BJ (cell line): ENCODE results near the gene GPLD1. TPM values are rescaled to one million over a fixed set of nuclear protein-coding genes. Genes with fewer than 3 reads are reported as not detected.

Experiments used
- CTCF ChIA-PET: fragments of 350-600 bp; formaldehyde crosslinking; extraction: SDS; loops from one replicate; lab custom pipeline; 2021; ENCODE audit warnings: antibody characterized with exemption, inconsistent platforms; lab: Yijun Ruan, JAX
- POLR2A ChIA-PET: fragments of 300-600 bp; sonication (Branson Sonifier 250); formaldehyde crosslinking; extraction: SDS; loops from one replicate; lab custom pipeline; 2021; ENCODE audit warnings: antibody characterized with exemption; lab: Charles Lee
- DNase-seq: peaks from one replicate; pipeline ENCODE4 v3.0.0-alpha.2; 2011; ENCODE audit warnings: low read depth
- H3K27me3 ChIP-seq: 2 replicates; pipeline ENCODE4 v1.6.0; 2011; ENCODE audit warnings: low read length; ENCODE audit not compliant: control insufficient read depth, insufficient read depth
- H3K36me3 ChIP-seq: 2 replicates; pipeline ENCODE4 v1.5.1; 2011; ENCODE audit warnings: low read length; ENCODE audit not compliant: control insufficient read depth, insufficient read depth
- H3K4me3 ChIP-seq: 2 replicates; pipeline ENCODE4 v1.5.1; 2011; ENCODE audit warnings: low read depth, mild to moderate bottlenecking, control low read depth, low read length
- CTCF ChIP-seq: IDR thresholded peaks from 2 replicates; pipeline ENCODE4 v1.5.1; 2011; ENCODE audit warnings: low read depth, mild to moderate bottlenecking, control low read depth, inconsistent platforms, low read length, moderate library complexity; ENCODE audit not compliant: insufficient read depth
- polyA plus RNA-seq: library from polyadenylated mRNA; depleted of rRNA; stranded (reverse); fragments of >200 nt; gene quantifications from 2 replicates; pipeline ENCODE4 v1.2.3, GENCODE V29; 2011

The GPLD1 gene
- polyA plus RNA-seq, 1 experiment: 0.22 TPM

DNA sequence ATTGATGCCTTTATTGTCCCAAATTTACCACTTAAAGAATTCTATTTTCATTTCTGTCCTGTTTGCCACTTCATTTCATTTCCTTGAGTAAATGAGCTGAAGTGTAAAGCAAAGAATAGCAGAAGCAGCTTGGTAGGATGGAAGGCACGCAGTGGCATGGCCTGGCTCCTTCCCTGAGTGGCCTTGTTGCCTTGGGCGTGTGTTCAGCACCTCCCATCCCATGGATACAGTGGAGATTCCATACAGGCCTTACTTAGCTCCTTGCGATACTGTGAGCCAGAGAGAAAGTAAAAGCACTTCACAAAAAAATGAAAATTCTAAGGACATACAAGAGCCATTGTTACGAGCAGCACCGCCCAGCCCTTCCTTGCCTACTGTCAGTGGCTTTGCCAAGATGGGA is 45.0 kb upstream of the GPLD1 start:
- DNase-seq: no peak
- no peak for TF ChIP-seq CTCF
- Histone ChIP-seq H3K4me3 (no peak overlapping the region), H3K36me3 (no peaks in the 10 kb centered on the region), H3K27me3 (no peaks in the 10 kb centered on the region)
- ChIA-PET CTCF (interaction anchor here (0.8 to 1.7 kb wide), 2 partner anchors 15 to 50 kb away, joined by 3 read pairs; no protein-coding TSS in a partner anchor), POLR2A (no interaction called here)

- no peaks in the 10 kb centered on the region for H3K27me3 ChIP-seq
- no peaks in the 10 kb centered on the region for H3K36me3 ChIP-seq
- H3K4me3 ChIP-seq: no peak overlapping the region
- DNase-seq: no peak
- CTCF ChIA-PET: no interaction called here
- no peak for TF ChIP-seq CTCF
- POLR2A ChIA-PET: no interaction called here
Observed at GRCh38 chr6:24529985-24530384, 40.6 kb upstream of the GPLD1 start.

GRCh38 chr6:24524805-24525204 is 35.4 kb upstream of the GPLD1 start:
- H3K36me3 ChIP-seq: no peaks in the 10 kb centered on the region
- H3K4me3 ChIP-seq: no peak overlapping the region
- POLR2A ChIA-PET: no interaction called here
- DNase-seq: no peak
- CTCF ChIA-PET: interaction anchor here (1.0 to 1.4 kb wide), 3 partner anchors 10 to 243 kb away, joined by 3 to 4 read pairs (median 4); no protein-coding TSS in a partner anchor
- H3K27me3 ChIP-seq: no peaks in the 10 kb centered on the region
- TF ChIP-seq CTCF: peak; percentile 61

DNA sequence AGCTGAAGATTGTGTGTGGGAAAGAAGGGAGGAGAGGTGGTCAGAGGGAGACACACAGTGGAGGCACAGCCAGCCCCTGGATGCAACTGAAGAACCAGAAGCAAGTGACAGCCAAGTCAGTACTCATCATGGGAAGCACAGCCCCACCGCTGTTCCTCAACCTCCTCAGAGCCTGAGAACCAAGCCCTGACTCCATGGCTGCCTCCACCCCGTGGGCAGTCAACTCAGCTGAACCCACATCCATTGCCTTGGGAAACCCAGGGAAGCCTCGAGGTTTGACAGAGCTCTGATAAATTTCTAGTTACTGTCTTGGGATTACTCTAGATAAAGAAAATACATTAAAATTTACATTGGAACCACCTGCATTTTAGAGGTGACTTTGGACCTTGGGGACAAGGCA is 35.0 kb upstream of the GPLD1 start:
- Histone ChIP-seq H3K27me3 (no peaks in the 10 kb centered on the region), H3K4me3 (no peak overlapping the region), H3K36me3 (no peaks in the 10 kb centered on the region)
- no peak for TF ChIP-seq CTCF
- ChIA-PET POLR2A (no interaction called here), CTCF (interaction anchor here (1.0 to 1.4 kb wide), 2 partner anchors 15 to 243 kb away, joined by 4 read pairs; no protein-coding TSS in a partner anchor)
- no peak for DNase-seq

DNA sequence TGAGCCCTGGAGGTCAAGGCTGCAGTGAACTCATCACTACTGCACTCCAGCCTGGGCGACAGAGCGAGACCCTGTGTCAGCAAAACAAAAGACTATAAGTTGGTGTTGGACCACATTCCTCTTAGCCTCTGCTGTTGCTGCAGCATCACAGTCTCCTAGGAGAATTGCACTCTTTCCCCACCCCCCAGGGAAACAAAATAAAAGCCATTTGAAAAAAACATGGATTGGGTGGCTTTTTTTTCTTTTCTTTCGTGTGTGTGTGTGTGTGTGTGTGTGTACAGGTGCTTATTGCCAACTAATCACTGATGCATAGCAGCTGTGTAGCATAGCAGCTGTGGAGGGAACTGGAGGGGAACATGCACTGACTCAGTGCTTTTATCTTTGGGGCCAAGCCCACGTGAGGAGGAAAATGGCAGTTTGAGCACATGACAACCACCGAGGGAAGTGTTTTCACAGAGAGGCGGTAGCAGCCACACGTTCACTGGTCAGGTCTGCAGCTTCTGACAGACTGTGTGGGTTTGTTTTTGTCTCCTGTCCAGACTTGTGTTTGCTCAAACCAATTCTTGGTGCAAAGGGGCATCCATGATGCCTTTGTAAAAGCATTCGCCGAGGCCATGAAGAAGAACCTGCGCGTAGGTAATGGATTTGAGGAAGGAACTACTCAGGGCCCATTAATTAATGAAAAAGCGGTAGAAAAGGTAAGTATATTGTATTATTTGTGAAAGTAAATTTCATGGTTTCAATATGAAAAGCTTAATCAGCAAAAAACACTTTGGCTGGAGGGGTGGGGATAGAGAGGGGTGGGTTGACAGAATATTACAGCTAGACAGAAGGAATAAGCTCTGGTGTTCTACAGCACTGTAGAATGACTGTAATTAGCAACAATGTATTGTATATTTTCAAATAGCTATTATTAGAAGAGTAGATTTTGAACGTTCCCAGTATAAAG is 33.1 kb upstream of the GPLD1 start:
- DNase-seq: no peak
- ChIA-PET CTCF (interaction anchor here (0.7 to 2.0 kb wide), 11 partner anchors 10 to 243 kb away, joined by 3 to 8 read pairs (median 3); partner anchors contain the start of gene ALDH5A1), POLR2A (no interaction called here)
- H3K27me3 ChIP-seq: no peaks in the 10 kb centered on the region
- no peak for TF ChIP-seq CTCF
- H3K4me3 ChIP-seq: no peak overlapping the region
- H3K36me3 ChIP-seq: no peaks in the 10 kb centered on the region
